AG09319 (cell line): ENCODE results near the gene NFS1.
"Not testable (repeated sequence)": the region's sequence is repeated elsewhere in the genome, so short reads cannot be mapped to it uniquely, and the experiment has no call there.

ENCODE experiments used
- DNase-seq: peaks from one replicate; pipeline ENCODE4 v3.0.0-alpha.2; 2010; ENCODE audit warnings: low read depth; ENCODE audit errors: extremely low read depth
- TF ChIP-seq, protein P1 (sequence below): IDR thresholded peaks from 2 replicates; pipeline ENCODE4 v1.5.1; 2011; ENCODE audit warnings: low read depth, mild to moderate bottlenecking, inconsistent platforms, low read length, moderate library complexity

NFS1 gene

DNA sequence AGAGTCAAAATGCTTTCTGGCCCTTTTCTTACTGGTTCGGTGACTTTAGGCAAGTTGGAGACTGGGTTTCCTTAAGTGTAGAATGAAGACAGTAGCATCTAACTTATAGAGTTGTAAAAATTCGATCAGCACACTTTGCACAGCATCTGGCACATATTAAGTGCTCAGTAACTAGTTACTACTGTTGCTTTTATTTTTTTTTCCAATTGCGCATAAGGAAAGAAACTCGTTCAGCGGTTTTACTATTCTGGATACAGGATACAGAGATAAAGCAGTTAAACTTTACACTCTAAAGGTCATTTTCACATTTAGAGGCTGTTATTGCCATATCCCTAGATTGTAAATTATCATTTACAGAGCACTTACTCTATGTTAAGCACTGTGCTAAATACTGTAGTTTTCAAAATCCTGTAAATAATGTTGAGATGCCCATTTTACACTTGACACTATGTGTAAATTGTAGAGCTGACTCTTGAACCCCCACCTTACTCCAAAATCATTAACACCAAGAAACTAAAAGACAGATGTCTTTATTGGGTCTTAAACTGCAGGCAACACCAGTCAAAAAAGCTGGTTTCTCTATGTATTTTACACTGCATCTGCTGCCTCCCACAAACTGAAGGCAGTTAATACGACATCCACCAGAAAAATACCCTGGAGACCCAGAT lies 939 bp upstream of the NFS1 start:
- DNase-seq: no peak
- TF ChIP-seq, protein P1, sequence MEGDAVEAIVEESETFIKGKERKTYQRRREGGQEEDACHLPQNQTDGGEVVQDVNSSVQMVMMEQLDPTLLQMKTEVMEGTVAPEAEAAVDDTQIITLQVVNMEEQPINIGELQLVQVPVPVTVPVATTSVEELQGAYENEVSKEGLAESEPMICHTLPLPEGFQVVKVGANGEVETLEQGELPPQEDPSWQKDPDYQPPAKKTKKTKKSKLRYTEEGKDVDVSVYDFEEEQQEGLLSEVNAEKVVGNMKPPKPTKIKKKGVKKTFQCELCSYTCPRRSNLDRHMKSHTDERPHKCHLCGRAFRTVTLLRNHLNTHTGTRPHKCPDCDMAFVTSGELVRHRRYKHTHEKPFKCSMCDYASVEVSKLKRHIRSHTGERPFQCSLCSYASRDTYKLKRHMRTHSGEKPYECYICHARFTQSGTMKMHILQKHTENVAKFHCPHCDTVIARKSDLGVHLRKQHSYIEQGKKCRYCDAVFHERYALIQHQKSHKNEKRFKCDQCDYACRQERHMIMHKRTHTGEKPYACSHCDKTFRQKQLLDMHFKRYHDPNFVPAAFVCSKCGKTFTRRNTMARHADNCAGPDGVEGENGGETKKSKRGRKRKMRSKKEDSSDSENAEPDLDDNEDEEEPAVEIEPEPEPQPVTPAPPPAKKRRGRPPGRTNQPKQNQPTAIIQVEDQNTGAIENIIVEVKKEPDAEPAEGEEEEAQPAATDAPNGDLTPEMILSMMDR: no peak

DNA sequence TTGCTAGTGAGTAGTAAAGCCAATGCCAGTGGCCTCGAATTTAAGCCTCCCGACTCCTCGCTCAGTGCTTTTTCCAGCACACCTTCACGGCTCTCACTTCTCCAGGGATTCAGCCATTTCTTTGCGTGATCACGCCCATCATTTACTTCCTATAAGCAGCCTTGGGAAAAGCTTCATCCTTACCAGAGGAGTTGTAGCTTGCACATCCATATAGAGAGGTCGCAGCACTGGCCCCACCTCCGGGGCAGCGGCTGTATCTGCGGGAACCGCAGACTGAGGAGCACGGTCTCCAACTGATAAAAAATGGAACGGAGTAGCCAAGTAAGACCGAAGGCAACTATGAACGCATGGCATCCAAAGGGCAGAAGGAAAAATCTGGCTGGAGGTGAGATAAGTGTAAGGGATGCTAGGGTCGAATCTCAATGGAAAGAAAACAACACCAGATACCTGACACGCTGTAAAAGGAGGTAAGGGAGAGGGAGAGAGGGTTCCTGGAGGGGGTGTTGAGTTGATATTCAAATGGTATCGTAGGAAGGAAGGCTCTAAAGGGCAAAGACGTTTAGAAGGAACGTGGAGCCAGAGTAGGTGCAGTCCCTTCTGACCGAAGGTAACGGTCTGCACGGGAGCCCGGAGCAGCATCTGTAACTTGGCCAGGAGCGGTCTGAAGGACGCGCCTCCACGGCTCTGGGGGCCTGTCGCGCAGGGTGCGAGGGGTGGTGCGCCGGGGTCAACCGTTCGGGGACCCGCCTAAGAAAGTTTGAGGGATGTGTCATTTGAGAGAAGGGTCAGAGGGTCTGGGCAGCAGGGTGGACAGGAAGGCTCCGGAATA lies 640 bp downstream of the NFS1 start:
- no peak for DNase-seq
- TF ChIP-seq, protein P1: no peak

DNA sequence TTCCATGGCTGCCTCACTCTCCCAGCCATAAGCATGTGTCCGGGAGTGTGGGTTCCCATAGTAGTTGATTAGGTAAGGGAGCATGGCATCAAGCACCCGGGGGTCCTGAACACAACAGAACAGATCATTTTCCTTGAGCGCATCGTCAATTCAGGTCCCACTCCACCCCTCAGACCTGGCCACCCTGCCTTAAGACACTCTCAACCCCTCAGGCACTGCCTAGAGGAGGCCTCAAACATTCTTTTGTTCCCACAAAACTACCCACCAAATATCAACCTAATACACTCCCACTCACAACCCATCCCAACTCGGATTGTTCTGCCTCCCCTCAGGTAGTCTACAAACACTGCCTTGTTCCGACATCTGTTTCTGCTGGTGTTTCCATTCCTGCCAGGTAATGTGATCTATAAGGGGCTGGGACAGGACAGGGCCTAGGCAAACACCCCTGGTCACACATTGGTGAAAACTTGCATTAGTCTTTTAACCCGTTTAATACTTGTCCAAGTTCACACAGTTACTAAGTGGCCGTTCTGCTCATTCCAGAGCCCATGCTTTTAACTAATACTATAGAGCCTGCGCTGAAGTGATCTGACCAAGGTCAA lies 1.4 kb downstream of the NFS1 start:
- DNase-seq: no peak
- TF ChIP-seq, protein P1: no peak

DNA sequence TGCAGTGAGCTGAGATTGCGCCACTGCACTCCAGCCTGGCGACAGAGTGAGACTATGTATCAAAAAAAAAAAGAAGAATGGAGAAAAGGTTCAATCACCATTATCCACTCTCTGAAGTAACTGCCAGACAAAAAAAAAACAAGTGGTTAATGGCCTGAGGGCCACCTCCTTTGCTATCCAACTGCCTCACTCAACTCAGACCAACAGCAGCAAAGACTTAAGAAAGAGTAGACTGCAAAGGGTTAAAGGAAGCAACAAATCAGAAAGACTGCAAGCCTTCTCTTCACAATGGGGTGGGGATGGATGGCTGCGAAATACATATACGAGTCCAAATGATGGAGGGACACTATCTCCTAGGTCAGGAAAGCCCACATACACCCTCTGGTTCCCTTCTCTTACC lies 3.2 kb downstream of the NFS1 start:
- DNase-seq: no peak
- TF ChIP-seq, protein P1: no peak

DNA sequence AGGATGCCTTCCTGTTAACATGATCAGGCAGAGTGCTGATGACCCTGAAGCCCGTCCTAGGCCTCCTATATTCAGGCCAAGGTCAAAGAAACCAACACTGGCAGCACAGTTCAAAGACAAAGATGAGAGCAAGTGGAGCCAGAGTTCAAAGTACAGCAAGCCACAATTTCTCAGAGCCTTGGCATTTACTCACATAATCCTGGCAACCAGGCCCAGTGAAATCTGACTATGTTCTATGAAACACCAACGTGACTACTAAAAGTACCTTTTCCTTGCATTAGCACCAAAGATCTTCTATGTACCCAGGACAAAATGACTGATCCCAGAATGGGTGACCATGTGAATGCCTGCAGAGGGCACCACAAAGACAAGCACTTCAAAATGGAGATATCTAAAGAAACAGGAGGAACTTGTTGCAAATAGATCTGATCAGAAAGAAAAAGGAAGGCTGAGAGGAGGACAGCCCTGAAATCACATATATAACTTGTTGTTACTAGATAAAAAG lies 3.9 kb downstream of the NFS1 start:
- no peak for DNase-seq
- TF ChIP-seq, protein P1: no peak

DNA sequence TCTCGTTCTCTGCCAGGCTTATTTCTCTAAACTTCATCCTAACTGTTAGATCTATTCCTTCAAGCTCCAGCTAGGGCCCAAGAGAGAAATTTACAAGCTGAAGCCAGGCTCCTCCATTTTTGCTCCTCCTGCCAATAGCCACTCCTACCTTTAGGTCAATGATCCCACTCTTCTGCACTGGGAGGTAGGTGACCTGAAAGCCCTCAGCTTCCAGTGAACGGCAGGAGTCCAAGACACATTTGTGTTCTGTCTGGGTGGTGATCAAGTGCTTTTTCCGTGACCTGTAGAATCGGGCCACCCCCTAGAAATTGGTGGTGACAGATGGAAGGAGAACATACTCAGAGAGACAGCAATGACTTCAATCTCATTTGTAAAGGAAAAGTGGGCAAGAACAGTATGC lies 8.9 kb downstream of the NFS1 start:
- no peak for DNase-seq
- TF ChIP-seq, protein P1: no peak

DNA sequence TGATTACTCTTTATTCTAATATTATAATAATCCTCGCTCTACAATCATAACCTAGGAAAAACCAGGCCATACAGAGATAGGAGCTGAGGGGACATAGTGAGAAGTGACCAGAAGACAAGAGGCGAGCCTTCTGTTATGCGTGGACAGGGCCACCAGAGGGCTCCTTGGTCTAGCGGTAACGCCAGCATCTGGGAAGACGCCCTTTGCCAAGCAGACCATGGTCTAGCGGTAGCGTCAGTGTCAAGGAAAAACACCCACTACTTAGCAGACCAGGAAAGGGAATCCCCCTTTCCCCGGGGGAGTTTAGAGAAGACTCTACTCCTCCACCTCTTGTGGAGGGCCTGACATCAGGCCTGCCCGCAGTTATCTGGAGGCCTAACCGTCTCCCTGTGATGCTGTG lies 12.3 kb downstream of the NFS1 start:
- DNase-seq: not testable (repeated sequence)

DNA sequence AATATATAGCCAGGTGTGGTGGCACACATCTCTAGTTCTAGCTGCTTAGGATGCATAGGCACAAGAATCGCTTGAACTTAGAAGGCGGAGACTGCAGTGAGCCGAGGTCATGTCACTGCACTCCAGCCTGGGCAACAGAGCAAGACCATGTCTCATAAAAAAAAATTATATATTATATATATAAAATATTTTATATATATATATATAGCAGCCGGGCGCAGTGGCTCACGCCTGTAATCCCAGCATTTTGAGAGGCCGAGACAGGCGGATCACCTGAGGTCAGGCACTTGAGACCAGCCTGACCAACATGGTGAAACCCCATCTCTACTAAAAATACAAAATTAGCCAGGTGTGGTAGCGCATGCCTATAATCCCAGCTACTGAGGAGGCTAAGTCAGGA lies 13.8 kb downstream of the NFS1 start:
- DNase-seq: not testable (repeated sequence)
